HG03457 (cell line): ENCODE results near the gene VPS35.
A peak's percentile ranks its signal among the peaks of the same experiment; 100 is the strongest.
"Not testable (repeated sequence)": the region's sequence is repeated elsewhere in the genome, so short reads cannot be mapped to it uniquely, and the experiment has no call there.

Experiments
- ATAC-seq: cut with Tn5 transposase; IDR thresholded peaks from one replicate; pipeline ENCODE4 v1.9.1; 2021; ENCODE audit warnings: moderate number of reproducible peaks; ENCODE audit not compliant: unreplicated experiment

Gene VPS35

GRCh38 chr16:46713634-46714033 is 24.7 kb upstream of the VPS35 start:
- ATAC-seq, result no peak

- no peak for ATAC-seq
These were observed 23.9 kb upstream of the VPS35 start for GRCh38 chr16:46712911-46713310.

DNA sequence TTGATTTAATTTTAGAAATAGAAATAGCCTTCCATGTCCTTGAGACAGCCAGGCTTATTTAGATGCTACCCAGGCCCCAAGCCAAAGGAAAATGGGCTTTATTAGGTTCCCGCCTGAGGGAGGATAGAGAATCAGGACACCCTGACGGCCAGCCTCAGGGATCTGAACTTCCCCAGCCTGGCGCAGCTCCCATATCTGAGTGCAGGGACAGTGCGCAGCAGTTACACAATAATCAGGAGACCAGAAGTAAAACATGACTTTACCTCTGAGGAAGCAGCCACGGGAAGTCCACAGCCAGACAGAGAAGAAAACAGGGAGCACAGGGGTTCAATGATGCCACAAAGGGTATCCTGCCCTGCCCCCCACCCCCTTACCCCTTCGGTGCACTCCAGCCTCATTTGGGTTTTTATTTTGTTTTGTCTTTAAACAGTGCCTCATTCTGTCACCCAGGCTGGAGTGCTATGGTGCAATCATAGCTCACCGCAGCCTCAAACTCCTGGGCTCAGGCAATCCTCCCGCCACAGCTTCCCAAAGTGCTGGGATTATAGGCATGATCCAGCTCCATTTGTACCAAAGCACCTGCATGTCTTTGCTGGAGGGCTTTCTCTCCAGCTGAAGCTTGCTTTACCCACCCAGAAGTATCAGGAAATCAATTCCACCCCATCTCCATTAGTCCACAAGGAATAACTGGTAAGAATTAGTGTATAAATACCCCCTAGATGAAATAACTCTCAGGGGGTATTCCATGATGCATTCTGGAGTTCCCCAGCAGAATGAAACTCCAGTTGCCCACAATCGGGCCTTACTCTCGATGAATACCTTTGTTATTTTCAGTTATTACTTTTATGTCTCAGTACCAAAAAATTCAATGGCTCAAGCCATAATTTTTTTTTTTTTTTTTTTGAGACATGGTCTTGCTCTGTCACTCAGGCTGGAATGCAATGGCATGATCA is 22.4 kb upstream of the VPS35 start:
- ATAC-seq, result no peak

GRCh38 chr16:46709469-46710005 is 20.6 kb upstream of the VPS35 start:
- ATAC-seq, result no peak

GRCh38 chr16:46706642-46707041 is 17.7 kb upstream of the VPS35 start:
- ATAC-seq, result no peak

DNA sequence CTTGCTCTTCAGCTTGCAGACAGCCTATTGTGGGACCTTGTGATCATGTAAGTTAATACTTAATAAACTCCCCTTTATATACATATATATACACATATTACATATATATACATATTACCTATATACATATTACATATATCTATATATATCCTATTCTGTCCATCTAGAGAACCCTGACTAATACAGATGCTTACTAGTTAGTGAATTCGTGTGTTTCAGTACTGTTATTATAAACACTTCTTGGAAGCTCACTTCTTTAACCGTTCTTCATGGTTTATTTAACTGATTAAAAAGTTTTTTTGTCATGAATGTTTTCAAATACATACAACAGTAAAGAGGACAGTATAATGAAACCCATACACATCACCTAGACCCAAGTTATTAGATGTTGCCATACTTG is 13.1 kb upstream of the VPS35 start:
- ATAC-seq, result no peak

GRCh38 chr16:46701615-46702014 is 12.6 kb upstream of the VPS35 start:
- ATAC-seq, result no peak

DNA sequence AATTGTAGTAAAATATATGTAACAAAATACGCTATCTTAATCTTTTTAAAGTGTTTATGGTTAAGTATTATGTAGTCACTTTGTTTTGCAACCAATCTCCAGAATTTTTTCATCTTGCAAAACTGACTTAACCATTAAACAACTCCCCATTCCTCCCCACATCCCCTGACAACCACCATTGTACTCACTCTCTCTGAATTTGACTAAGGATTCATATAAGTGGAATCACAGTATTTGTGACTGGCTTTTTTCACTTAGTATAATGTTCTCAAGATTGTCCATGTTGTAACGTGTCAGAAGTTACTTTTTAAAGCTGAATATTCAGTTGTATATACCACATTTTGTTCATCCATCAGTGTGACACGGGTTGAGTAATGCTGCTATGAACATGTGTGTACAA is 11.1 kb upstream of the VPS35 start:
- no peak for ATAC-seq

GRCh38 chr16:46696957-46697356 is 8.0 kb upstream of the VPS35 start:
- ATAC-seq, result no peak

DNA sequence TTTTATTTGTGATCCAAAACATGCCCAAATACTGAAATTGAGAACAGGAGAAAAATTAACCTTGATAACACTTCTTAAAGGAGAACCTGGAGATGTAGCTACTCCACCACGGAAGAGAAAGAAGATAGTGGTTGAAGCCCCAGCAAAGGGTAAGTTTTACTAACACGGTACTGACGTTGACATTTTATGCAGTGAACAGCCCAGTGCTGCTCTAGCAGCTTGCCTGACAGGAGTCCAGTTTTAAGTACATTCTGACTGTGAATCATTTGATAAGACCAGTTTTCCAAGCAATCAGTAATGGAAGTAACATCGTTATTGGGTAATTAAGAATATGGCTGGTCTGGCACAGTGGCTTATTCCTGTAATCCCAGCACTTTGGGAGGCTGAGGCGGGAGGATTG is 7.0 kb upstream of the VPS35 start:
- no peak for ATAC-seq

DNA sequence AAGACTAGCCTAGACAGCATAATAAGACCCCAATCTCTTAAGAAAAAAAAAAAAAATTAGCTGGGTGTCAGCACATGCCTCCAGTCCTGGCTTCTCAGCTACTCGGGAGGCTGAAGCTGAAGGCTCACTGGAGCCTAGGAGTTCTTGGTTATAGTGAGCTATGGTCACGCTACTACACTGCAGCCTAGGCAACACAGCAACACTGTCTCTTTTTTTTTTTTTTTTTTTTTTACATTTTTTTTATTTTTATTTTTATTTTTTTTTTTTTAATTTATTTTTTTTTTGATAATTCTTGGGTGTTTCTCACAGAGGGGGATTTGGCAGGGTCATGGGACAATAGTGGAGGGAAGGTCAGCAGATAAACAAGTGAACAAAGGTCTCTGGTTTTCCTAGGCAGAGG is 4.6 kb upstream of the VPS35 start:
- no peak for ATAC-seq

- ATAC-seq, result no peak
These were observed 2.7 kb upstream of the VPS35 start for GRCh38 chr16:46691726-46692125.

DNA sequence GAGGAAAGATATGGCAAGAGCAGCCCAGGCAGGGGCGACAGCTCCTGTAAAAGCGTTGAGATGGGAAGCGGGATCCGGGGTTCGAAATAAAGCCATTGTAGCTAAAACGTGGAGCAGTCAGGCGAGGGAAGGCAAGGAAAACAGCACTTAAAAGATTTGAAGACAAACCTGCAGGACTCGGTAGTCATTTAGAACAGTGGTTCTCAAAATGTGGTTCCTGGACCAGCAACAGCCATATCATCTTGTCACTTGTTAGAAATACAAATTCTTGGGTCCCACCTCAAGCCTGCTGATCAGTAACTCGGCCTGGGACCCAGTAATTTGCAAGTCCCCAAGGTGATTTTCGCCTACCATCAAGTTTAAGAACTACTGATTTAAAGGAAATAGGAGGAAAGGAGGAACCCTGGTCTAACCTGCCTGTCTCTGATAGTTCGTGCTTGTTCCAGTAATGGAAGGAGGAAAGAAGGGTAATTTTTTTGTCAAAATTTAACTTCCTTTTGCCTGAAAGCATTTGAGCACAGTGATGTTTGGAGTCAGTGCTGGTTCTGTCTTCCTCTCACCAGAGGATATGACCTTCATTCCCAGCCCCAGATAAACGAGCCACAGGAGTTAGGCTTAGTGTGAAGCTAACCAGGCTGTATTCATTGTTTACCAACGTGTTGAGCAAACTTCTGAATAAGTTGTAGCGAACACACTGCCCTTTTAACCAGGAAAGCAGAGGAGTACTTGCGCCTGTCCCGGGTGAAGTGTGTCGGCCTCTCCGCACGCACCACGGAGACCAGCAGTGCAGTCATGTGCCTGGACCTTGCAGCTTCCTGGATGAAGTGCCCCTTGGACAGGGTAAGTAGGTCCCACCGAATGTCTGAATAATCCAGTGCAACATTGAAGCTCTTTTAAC is 1.6 kb upstream of the VPS35 start:
- no peak for ATAC-seq

GRCh38 chr16:46689365-46690280 is 645 bp upstream of the VPS35 start, which contains the start of gene ORC6:
TSS of gene ORC6 (plus strand) at chr16:46689659. CDS start at chr16:46689706, 47 bp downstream.
- peak; percentile 66 for ATAC-seq

GRCh38 chr16:46688101-46688653 is 801 bp downstream of the VPS35 start:
- ATAC-seq, result no peak

DNA sequence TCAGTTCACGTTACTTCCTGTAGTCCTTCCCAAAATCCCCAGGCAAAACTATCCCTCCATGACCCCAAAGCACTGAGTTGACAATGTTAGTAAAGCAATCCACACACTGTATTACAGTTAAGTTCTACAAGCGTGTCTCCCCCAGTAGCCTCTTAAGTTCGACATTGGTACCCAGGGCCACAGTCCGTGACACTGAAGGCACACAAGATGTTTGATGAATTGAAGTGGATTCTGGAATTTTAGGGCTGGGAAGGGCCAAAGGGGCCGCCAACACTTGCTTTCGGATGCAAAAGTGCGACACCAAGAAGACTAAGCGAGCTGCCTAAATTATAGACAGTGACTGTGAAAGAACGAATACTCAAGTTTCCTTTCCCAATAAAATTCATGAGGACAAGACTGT is 1.5 kb downstream of the VPS35 start:
- ATAC-seq, result no peak

GRCh38 chr16:46686815-46687473 is 2.0 kb downstream of the VPS35 start:
- ATAC-seq, result no peak

DNA sequence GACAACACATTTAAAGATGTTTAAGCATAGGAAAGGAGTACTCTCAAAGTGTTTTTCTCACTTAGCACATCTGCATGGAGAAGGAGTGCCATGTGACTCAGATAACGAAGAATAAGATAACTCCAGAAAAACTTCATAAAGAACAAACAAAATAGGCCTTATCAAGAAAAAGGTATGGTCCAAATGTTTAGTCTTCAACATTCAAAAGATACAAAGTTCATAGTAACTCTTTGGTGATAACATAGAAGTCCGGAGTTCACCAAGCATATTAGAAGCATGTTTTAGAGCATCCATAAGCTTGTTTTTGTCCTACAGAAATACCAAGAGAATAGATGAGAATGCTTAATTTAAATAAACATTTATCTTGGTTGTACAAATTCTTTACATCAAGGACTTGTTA is 7.1 kb downstream of the VPS35 start:
- ATAC-seq, result not testable (repeated sequence)

- not testable (repeated sequence) for ATAC-seq
These were observed 11.0 kb downstream of the VPS35 start for GRCh38 chr16:46677943-46678342.
